Measurements from ENCODE around the gene CNTNAP2.

Gene CNTNAP2

GRCh38 chr7:148223738-148224137 is 2107.1 kb downstream of the CNTNAP2 start:
- DNase-seq = no peak

DNA sequence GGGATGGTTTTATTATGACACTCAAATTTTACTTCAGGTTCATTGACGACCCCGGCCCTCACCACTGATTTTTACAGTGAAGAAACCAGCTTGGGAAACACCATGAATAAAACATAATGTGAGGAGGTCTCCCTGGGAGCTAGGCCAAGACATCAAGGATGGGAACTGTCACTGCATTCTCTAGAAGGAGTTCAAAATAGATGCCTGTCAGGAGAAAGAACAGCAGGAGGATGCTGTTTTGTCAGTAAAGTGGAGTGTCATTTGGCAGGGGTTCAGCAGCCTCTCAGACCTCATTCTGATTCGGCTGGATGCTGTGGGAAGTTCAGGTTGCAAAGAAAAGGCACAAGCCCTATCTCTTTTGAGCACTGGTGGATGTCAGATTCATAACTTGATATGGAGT is 2113.7 kb downstream of the CNTNAP2 start:
- DNase-seq = no peak

DNA sequence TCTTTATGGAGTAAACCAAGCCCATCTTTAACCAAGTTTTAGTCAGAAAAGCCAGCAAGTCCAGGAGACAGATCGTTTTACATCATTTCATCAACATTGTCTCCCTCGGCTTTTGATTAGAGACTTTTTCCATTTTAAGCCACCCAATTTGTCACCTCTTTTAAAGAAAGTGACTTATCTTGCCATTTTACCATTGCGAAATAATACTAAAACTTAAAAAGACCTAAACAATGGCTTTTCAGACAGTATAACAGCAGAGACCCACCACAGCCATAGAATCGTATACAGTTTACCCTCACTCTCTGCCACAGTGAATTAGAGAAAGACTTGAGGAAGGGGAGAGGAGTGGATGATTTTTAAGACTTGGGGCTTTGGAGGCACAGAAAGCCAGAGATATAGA is 2114.3 kb downstream of the CNTNAP2 start:
- DNase-seq = no peak

DNA sequence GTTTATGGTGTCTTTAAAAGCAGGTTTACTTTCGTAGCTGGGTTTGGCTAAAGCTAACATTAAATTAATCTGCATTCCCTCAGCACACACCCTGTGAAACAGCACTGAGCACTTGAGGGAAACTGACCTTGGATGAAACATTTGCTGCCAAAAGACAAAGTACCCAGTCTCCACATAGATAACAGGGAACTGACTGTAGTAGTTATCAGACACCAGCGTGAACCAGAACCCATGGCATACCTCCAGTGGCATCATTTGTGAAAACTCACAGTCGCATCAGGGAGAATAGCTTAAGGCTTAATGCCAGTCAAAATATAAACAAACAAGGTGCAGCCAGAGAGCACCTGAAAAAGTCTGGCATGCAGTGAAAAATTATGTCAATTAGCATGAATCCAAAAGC is 2116.2 kb downstream of the CNTNAP2 start:
- DNase-seq = no peak

DNA sequence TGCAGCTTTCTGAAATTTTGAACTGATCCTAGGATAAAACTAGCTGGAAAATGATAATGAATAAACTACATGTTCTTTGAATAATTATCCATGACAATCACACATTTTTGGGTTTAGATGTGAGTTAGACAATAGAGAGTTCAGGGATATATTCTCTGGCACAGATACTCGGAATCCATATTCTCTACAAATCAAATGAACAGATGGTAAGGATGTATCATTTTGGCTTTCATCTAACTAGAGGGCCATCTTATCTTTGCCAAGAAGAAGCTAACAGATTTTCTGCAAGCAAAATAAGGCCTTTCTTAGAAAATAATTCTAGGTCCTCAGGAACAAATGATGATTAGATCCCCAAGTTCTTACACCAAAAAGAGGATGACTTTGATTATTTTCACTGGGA is 2118.1 kb downstream of the CNTNAP2 start:
- DNase-seq = no peak

DNA sequence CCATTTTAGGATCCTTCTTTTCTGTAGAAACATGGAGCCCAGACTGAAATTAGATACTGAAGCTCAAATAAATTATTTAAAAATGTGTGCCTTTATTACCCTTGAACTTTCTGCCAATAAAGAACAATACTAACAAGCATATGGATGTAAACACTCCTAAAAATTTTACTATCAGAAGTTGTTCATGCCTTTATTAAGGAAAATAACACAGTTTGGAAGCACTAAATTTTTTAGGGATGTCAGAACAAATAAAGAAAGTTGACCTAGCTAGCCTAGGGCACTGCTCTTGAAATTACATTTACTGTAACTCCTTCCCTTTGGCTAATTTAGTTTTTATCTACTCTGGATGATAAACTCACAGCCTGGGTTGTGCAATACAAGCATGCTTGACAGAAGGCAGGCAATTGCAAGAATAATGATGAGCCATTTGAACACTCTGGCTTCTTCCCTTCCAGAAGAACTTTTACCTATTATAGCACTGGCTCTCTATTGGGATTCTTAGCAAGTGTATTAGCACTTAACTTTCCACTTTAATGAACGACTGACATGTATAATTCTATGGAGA is 2122.2 kb downstream of the CNTNAP2 start:
- no peak for DNase-seq

DNA sequence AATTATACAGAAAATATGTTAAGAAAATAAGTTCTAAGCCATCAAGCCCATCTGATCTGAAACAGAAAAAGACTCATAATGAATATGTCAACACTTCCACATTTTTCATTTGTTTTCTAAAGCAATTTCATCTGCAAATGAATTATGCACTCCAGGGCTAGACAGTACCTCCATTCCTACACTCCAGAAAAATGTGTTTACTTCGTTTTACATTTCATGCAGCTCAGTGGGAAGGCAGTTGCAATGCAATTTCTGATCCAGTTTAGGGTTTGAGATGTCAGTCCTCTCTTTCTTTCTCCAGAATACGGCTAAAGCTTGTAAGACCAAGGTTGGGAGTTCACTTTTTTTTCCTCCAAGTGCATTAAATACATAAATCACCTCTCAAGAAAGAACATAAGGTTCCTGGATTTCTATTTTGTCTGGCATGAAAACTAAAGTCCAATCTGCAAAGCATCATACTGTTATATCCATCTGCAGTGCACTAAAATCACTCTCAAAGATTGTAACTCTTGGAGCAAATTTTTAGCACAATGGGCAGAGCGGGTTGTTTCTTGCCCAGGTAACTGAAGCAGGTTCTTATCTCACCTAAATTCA is 2125.2 kb downstream of the CNTNAP2 start:
- no peak for DNase-seq

DNA sequence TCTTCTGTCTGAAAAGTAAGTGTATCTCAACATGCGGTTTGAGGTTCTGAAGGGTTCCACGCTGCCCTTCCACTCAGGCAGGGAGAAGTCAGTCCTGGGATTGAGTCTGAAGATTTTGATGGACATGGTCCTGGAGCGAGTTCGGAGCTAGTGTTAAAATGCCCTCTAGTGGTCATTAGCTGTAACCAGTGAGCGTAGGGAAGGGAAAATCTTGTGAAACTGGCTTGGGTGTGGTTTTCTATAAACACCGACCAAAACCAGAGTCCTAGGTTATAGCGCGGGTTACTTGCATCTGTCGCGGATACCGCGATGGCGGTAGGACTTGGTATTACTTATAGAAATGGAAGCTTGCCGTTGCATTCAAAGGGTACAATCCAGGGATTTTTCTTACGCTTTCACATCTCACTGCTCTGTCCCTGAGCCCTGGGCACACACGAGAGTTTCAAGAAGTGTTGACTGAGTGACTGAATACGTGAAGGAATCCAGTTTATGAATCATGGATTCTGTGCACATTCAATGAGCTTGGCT is 2125.8 kb downstream of the CNTNAP2 start:
- peak; percentile 65 for DNase-seq

DNA sequence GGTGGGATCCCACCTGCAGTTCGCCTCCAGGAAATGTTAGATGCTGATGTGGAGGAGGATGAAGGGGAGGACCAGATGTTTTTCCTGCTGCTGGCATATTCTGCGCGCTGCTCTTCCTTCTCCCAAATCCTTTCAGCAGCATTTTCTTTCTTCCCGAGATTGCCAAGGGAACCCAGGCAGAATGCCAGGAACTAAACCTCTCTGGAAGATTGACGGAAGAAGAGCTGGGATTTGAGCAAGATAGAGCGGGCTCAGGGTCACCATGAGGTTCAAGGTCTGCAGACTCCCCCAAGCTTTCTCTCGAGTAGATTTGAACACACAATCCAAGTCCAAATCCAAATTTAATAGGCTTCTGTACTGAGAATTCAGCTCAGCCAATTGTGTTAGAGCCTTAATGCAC is 2128.8 kb downstream of the CNTNAP2 start:
- no peak for DNase-seq

DNA sequence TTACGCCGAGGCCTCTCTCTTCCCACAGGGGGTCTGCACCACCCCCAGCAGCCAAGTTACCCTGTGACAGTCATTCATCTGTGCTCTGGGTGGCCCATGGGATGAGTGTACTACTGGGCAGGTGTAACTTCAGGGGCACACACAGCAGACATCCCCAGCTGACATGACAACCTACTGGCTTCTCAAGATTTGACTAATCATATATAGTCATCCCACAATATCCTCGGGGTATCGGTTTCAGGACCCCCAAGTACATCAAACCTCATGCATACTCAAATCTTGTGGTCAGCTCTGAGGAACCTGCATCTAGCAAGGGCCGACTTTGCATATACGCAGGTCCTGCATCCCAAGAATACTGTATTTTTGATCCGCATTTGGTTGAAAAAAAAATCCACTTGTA is 2137.0 kb downstream of the CNTNAP2 start:
- DNase-seq = no peak

- DNase-seq = no peak
Measured at GRCh38 chr7:148255333-148255732, 2138.7 kb downstream of the CNTNAP2 start.

DNA sequence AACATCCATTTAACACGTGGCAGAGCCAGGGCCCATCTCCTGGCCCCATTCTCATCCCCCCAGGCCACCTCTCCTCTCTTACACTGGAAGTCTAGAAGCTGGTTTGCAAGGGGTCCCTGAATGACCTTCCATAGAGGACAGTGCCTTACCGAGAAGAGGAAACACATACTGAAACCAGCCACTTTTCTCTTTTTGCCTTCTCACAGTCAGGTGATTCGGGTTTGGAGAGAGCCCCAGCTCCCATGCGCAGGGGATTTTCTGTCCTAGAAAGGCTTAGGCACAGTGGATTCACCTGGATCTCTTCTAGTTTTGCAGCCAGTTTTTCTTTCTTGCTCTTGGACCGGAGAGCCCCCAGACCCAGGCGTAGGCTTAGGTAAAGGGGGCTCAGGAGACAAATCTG is 2139.8 kb downstream of the CNTNAP2 start:
- no peak for DNase-seq

- peak; percentile 22 for DNase-seq
Measured at GRCh38 chr7:148260599-148260998, 2144.0 kb downstream of the CNTNAP2 start.

DNA sequence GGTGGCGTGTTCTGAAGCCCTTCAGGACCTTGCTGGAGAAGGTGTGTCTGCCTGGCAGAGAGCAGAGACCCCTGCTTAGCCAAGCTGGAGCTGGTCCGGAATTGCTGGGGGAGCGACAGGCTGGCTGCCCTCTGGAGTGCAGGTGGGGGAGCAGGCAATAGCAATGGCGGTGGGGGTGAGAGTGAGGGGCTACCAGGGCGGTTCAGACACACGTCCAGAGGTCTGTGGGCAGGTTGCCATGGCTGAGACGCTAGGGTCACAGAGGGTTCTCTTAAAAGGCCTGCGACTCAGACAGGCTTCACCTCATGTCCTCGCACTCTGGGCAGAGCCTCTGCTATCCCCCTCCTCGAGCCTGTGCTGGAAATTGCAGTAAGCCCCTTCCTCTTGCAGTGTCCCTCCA is 2144.9 kb downstream of the CNTNAP2 start:
- DNase-seq = no peak

- DNase-seq = peak; percentile 18
Measured at GRCh38 chr7:148261996-148262688, 2145.5 kb downstream of the CNTNAP2 start.

DNA sequence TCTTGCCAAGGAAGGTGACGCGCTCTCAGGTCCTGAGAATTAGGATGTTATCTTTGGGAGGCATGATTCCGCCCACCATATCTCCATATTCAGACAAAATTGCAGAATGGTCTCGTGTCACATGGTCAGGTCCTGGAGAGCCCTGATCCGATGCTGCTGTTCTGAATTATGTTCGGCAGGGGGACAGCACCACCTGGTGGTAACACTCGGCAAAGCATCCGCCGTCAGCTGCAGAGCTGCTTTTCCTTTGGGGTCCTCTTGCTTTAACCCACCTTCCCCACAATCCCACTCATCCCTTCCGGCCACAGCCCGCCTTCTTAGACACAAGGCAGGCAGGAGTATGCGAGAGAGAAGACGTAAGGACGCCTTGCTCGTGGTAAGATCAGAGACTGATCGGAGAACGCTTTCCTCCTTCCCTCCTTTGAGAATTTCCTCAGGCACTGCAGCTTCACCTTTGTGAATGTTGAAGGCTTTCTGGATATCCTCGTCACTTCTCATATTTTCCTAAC is 2146.2 kb downstream of the CNTNAP2 start:
- peak; percentile 67 for DNase-seq

- DNase-seq = no peak
Measured at GRCh38 chr7:148264933-148265557, 2148.4 kb downstream of the CNTNAP2 start.

GRCh38 chr7:148265896-148266295 is 2149.3 kb downstream of the CNTNAP2 start:
- DNase-seq = no peak

GRCh38 chr7:148266795-148267194 is 2150.2 kb downstream of the CNTNAP2 start:
- no peak for DNase-seq

- no peak for DNase-seq
Measured at GRCh38 chr7:148270576-148270975, 2154.0 kb downstream of the CNTNAP2 start.

- no peak for DNase-seq
Measured at GRCh38 chr7:148274118-148274517, 2157.5 kb downstream of the CNTNAP2 start.

GRCh38 chr7:148275359-148275890 is 2158.8 kb downstream of the CNTNAP2 start:
- no peak for DNase-seq

Measured in right kidney (tissue), 1 donor.